HG02588 (cell line): ENCODE results near the gene SLC35E1.
"Not testable (repeated sequence)": the region's sequence is repeated elsewhere in the genome, so short reads cannot be mapped to it uniquely, and the experiment has no call there.

Source experiments
- ATAC-seq: cut with Tn5 transposase; IDR thresholded peaks from one replicate; pipeline ENCODE4 v1.9.1; 2021; ENCODE audit warnings: mild to moderate bottlenecking, moderate library complexity; ENCODE audit not compliant: unreplicated experiment

The SLC35E1 gene

GRCh38 chr19:16525751-16526481 is 46.3 kb downstream of the SLC35E1 start:
- no peak for ATAC-seq

DNA sequence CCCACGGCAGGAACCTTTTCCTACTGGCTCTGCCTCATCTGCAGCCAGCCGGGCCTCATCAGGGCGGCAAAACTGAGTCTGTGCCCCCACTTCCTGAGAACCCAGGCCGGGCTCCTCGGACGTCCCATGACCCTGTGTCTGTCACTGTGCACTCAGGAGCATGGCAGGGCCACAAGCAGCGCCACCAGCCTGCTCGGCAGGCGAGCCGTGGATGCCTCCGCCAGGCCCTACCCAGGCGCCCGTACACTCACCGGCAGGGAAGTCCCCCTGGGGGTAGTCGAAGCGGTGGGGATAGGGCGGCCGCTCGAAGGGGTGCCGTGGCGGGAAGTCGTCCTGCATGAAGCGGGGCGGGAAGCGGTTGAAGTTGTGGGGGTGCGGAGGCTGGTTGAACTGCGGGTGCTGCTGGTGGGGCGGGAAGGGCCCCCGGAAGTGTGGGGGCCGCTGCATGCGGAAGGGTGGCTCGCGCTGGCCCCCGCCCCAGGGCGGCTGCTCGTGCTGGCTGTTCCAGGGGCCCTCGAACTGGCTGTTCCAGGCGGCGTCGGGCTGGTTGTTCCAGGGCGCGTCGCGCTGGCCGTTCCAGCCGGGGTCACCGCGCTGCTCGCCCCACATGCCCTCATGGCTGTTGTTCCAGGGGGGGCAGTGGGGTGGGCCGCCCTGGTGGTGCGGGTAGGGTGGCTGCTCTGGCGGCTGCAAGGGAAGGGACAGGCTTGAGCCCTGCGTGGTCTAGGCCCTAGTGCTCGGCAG is 47.1 kb downstream of the SLC35E1 start:
- no peak for ATAC-seq

DNA sequence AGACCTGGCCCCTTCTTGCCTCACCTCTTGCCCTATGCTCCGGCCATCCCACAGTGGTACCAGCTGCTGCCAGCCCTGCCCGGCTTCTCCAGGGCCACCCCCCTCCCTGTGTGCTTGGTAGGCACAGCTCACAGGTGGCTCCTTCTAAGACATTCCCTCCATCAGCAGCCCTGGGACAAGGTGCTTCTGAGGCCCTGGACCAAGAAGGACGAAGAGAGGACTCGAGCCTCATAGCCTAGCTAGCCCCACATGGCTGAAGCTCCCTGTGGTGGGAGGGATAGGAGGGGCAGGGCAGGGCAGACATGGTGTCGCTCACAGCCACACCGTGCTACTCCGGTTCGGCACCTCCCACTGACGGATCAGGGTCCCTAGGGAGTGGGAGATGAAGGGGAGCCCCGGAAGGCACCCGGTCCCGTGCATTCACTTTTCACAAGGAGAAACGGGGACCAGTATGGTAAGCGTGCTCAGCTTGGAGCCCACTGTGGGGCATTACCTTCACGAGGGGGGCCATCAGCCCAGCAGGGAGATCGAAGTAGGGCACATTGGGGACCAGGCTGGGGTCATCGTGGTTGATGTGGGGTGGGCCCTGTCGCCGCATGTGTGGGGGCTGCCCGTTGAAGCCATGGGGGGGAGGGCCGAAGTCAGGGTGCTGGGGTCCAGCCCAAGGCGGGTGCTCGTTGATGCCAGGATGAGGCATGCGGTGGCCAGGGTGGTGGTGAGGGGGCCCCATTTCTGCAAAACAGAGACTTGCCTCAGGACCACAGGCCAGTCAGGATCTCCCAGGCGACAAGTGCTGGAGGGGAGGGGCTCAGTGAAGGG is 49.4 kb downstream of the SLC35E1 start:
- no peak for ATAC-seq

DNA sequence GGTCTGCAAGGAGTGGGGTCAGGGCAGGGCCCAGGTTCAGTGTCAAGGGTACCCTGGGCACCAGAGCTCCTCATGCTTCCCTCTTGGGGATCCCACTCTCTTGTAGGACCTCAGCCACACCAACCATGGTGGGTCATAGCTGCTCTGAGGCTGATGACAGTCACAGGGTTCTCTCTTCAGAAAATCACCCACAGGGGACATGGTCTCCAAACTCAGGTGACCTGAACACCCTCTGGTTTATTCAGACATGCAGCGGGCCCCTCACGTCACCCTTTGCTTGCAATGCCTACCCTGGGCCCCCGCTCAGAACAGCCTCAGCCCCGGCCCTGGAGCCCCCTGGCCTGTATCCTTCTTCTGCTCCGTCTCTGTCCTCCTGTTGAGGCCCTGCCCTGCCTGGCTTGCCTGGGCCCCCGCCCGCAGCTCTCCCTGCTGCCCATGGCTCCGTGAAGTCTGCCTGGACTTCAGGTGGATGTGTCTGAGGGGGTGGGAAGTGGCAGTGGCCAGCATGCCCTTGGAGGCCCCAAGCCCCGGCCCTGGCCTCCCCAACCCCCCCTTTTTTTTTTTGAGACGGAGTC is 50.4 kb downstream of the SLC35E1 start:
- ATAC-seq, result no peak

DNA sequence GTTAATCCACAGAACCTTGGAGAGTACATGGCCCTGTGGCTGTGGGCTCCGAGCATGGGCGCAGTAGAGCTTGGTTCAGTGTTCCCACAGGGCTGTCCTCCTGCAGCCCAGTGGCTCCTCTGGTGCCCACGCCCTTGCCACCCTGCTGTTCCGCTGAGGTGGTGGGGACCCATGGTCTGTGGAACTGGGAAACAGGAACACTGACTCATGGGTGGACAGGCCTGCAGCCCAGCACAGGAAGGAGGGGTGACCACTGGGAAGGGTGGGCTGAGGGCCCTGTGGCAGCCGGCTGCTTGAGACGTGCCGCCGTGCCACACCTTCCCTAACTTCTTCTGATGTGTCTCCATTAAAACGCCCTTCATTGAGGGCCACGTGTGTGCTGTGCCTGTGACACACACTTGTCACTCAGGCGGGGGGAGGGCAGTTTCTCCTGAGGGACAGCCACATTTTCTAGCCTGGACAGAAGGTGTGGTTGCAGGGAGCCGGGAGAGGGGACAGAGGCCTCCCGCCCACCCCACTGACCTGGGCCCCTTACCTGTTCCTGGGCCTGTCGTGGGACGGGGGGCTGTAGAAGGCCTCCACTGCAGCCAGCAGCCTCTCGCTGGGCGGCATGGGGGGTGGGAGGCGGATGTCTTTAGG is 51.1 kb downstream of the SLC35E1 start:
- no peak for ATAC-seq

GRCh38 chr19:16520074-16520973 is 51.9 kb downstream of the SLC35E1 start:
- ATAC-seq, result no peak

DNA sequence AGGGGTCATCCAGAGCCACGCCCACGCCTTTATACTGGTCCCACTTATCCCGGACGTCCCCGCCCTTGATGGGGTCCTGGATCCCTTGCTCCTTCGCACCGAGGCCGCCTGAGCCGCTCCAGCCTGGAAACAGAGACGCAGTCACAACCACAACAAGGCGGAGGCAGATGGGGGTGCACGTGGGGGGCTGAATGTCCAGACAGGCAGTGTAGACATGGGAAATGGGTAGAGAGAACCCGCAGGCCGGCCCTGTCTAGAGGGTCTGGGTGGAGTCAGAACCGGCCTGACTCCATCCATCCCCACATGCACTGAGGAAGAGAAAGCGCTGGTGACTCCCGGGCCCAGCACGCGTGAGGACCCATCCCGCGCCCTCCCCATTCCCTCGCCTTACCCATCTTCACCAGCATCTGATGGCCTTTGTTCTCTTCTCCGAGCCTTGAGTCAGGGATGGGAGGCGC is 53.0 kb downstream of the SLC35E1 start:
- ATAC-seq, result no peak

GRCh38 chr19:16518483-16519229 is 53.6 kb downstream of the SLC35E1 start:
- no peak for ATAC-seq

DNA sequence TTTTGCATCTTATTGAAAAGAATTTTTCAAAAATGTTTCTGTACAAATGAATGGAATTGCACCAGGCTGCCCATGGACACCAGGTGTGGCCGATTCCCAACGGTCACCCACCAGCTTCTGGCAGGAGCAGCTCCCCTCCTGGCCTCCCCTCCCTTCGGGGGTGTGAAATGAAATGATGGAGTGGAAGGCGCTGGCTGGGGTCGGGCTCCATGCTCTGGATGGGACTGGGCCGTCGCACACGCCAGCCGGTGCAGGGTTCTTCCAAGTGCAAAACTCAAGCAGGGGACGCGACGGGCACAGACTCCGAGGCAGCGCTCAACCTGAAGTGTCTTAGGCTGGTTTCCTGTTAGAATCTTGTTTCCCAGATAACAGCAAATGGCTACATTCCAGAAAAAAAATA is 54.2 kb downstream of the SLC35E1 start:
- no peak for ATAC-seq

DNA sequence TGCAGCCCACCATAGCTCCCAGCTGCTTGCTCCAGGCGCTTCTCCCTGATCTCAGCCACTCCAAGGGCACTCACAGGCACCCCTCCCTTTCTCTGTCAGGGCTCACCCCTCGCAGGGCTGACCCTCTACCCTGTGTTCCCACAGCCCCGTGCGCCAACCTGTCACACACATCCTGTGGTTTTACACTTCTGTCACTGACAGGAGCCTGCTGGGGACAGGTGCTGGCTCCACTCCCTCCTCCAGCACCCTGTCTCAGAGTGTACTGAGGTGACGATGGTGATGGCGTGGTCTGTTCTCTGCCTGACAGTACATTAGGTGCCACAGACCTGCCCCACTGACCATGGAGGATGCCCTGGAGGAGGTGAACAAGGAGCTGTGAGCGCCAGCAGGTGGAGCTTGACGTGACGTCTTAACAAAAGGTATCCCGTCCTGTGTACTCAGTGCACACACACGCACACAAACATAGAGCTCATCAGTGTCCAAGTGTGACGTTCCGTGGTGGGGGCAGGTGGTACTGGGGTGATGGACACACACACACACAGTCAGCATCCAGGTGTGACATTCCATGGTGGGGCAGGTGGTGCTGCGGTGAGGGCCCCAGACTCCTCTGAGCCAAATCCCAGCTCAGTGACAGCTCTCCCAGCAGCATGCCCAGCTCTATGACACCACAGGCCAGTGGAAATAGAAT is 55.1 kb downstream of the SLC35E1 start:
- no peak for ATAC-seq

- no peak for ATAC-seq
Measured at GRCh38 chr19:16516381-16516780, 55.8 kb downstream of the SLC35E1 start.

DNA sequence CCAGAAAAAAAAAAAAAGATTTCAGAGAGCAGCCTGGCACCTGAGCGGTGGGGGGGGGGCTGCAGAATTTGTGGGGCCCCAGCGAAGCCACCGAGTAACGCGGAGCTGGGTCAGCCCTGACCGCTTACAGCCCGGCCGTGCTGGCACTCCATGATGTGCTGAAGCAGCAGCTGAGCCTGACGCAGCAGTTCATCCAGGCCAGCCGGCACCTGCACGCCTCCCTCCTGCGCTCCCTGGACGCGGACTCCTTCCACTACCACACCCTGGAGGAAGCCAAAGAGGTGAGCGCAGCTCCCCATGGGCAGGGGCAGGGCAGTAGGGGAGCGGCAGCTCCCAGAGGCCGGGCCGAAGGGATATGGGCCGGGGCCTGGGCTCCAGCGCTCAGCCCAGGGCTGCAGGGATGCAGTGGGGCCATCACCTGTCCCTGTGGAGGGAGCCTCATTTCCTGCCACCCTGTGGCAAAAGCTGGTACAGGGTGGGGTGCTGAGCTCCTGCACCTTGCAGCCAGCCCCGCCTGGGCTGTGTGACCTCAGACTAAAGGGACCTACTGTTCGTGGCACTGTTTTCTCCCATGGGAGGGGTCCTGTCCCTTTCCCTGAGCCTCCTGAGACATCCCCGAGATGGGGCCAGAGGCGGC is 57.7 kb downstream of the SLC35E1 start:
- ATAC-seq, result no peak

GRCh38 chr19:16512611-16513010 is 59.6 kb downstream of the SLC35E1 start:
- not testable (repeated sequence) for ATAC-seq

- no peak for ATAC-seq
Measured at GRCh38 chr19:16509141-16510061, 62.8 kb downstream of the SLC35E1 start.

DNA sequence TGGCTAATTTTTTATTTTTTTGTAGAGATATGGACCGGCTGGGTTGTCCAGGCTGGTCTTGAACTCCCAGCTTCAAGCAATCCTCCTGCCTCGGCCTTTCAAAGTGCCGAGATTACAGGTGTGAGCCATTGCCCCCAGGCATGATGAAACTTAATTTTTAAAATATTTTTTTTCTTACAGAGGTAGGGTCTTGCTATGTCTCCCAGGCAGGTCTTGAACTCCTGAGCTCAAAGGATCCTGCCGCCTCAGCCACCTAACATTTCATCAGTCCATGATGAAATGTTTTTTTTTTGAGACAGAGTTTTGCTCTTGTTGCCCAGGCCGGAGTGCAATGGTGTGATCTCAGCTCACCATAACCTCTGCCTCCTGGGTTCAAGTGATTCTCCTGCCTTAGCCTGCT is 63.7 kb downstream of the SLC35E1 start:
- no peak for ATAC-seq

DNA sequence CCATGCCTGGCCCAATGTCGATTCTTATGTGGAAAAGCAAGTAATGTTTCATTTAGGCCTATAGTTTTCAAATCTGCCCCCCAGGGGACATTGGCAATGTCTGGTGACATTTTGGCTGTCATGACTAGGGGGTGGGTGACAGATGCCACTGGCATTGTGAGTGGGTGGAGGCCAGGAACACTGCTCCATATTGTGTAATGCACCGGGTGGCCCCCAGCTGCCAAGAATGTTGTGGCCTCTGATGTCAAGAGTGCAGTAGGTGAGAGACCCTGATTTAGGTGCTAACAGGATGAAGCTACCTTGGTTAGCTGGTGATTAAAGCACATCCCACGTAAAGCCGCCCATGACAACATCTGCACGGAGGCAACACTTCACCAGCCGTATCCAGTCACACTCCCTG is 65.3 kb downstream of the SLC35E1 start:
- ATAC-seq, result no peak

DNA sequence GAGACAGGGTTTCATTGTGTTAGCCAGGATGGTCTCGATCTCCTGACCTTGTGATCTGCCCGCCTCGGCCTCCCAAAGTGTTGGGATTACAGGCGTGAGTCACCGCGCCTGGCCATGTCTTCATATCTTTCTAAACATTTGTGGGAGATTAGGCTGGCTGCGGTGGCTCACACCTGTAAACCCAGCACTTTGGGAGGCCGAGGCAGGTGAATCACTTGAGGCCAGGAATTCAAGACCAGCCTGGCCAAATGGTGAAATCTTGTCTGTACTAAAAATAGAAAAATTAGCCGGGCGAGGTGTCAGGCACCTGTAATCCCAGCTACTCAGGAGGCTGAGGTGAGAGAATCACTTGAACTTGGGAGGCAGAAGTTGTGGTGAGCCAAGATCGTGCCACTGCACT is 66.1 kb downstream of the SLC35E1 start:
- not testable (repeated sequence) for ATAC-seq
